ENCODE data around the gene KDF1. TPM values are rescaled to one million over a fixed set of nuclear protein-coding genes. Genes with fewer than 3 reads are reported as not detected.

Gene KDF1, protein sequence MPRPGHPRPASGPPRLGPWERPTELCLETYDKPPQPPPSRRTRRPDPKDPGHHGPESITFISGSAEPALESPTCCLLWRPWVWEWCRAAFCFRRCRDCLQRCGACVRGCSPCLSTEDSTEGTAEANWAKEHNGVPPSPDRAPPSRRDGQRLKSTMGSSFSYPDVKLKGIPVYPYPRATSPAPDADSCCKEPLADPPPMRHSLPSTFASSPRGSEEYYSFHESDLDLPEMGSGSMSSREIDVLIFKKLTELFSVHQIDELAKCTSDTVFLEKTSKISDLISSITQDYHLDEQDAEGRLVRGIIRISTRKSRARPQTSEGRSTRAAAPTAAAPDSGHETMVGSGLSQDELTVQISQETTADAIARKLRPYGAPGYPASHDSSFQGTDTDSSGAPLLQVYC
- not detected in 2 replicates for total RNA-seq (2014; rRNA removed; shearing (Covaris generic); ENCODE audit: low replicate concordance)

DNA sequence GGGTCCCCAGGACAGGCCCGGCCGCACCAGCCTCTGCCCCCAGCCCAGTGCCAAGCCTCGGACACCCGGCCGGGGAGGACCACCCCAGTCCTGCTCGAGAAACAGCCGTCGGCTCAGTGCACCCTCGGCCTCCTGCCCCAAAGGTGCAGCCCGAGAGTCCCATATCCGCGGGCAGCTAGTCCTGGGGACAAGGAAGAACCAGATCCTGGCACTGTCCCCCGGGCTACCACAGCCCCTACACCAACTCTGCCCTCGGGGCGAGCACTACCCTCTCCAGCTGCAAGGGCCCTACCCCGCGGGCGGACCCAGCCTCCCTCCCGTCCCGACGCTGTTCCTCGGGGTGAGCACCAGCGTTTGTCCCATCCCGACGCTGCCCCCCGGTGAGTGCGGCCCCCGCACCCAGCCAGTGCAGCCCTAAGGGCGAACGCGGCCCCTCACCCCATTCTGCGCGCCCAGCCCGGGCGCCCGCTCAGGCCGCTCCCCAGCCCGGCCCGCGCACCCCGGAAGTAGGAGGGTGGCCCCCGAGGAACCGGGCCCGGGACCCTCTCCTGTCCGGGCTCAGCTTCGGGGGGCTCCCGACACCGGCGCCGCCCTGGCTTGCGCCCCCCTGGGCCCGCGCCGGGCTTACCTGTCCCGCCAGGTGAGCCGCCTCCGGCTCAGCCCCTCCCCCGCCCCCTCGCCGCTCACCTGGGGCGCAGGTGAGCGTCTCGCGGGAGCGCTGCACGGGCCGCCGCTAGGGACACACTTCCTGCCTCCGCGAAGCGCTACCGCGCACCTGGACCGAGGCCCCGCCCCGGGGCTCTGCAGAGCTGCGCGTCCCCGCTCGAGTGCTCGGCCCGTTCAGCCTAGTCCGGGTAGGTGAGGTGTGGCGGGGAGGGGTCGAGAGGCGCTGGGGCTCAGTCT is at the start of gene KDF1:
Gene KDF1 (minus strand): TSS at position 747 of the 903 bp plus-strand sequence. CDS start 8,088 bp downstream, outside the sequence.
- H3K36me3 ChIP-seq = no peaks in the 10 kb centered on the region
- no peak for DNase-seq
- H3K27me3 ChIP-seq = no peaks in the 10 kb centered on the region
- H3K4me3 ChIP-seq = no peak within 1 kb of the TSS
- H3K9me3 ChIP-seq = no peaks in the 10 kb centered on the region

DNA sequence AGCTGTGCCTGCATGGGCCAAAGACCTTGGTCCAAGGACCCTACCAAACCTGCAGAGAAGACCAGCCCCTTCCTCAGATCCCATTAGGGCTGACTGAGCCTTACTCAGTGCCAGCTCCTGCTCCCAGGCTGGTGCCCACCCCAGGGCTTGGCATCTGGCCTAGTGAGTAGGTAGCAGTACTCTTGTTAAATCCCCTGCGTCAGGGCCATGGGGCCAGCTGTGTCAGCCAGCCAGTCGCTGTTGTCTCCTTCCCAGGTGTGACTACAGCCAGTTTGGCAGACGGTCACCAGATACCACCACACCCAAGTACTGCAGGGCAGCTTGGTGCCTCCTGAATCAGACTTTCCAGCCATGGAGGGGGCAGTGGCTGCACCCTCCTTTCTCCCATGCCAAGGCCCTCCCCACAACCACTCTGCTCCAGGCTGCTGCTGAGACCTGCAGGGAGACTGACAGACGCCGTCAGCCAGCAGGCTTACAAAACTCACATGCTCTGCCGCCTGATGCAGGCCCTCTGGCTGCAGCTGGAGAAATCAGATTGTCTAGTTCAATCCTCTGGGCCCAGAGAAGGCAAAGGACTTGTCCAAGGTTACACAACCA is 49.4 kb upstream of the KDF1 start:
- H3K9me3 ChIP-seq = no peaks in the 10 kb centered on the region
- peak; percentile 53 for DNase-seq
- H3K27me3 ChIP-seq = no peaks in the 10 kb centered on the region
- no peaks in the 10 kb centered on the region for H3K36me3 ChIP-seq
- no peak overlapping the region for H3K4me3 ChIP-seq

DNA sequence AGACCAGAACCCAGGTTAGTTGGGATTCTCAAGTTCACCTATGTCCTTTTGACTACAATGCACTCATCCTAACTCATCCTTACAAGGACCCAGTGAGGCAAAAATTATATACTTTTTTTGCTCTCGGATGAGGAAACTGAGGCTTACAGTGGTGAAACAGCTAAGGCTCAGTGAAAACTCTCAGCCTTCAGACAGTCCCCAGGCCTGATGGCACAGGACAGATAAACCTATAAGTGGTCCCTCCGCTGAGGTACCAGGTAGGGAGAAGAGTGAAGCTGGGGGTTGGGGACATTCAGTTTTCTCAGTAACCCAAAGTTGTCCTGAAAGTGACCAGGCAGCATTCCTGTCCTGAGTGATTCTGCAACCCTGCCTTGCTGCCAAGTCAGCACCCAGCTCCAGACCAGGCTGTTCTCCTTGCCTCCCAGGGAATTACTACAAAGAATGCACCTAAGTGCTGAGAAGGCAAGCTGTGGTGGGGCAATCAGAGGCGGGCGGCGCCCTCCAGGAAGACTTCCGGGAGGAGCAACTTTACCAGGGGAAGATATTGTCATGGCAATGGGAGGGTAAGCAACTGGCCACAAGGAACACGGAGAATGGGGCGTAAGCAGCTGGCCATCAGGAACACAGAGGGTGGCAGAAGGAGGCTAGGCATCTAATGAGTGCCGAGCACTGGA is 47.8 kb upstream of the KDF1 start:
- no peak overlapping the region for H3K4me3 ChIP-seq
- H3K27me3 ChIP-seq = no peaks in the 10 kb centered on the region
- H3K36me3 ChIP-seq = no peaks in the 10 kb centered on the region
- DNase-seq = no peak
- H3K9me3 ChIP-seq = no peaks in the 10 kb centered on the region

DNA sequence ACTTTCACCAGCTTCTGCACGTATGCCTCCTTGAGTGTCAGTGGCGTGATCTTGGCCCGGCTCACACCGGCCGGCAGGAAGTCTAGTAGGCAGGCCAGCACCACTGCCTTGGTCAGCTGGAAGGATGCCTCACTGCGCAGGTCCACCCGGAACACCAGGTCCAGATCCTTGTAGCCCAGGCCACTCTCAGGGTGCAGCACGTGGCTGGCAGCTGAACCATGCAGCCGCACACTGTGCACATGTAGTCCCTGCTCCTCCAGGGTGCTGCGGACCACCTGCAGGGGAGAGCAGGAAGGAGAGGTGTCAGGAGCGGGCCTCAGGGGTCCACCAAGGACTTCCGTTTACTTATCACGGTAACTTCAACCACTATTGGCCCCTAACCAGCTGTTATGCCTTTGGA is 46.4 kb upstream of the KDF1 start:
- Histone ChIP-seq H3K36me3 (no peaks in the 10 kb centered on the region), H3K4me3 (no peak overlapping the region), H3K9me3 (no peaks in the 10 kb centered on the region), H3K27me3 (no peaks in the 10 kb centered on the region)
- no peak for DNase-seq

DNA sequence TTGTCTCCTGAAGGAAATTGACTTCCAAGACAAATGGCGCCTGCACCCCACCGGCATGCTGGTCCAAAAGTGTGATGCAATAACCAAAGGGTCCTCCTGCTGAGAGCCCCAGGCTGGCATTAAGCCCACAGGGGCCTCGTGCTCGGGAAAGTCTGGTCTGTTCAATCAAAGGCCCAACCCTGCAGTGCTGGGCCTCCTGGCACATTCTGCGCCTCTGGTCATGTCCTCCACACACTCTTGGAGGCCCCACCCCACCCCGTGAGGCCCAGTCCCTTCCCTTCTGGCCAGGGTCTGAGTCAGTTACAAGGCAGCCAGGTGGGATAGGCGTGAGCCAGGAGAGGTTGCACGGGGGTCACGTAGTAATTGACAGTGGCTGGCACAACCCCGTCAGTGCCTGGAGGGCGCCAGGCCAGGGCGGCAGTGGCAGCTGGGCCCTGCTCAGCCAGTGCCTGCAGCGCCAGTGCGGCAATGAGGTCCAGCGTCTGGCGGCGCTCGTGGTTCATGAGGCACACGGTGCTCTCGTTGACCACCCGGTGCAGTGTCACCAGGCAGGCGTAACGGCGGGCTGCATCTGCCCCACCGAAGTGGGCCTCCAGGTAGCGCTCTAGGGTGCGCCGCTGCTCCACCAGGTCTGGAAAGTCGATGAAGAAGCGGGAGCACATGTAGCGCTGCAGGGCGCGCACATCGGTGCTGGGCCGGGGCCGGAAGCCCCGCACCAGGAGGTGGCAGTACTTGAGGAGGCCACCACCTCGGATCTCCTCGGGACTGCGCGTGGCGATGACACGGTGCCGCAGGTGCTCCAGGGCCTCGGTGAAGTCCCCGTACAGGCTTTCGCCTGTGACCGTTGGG is 45.6 kb upstream of the KDF1 start:
- Histone ChIP-seq H3K27me3 (no peaks in the 10 kb centered on the region), H3K4me3 (no peak overlapping the region), H3K9me3 (no peaks in the 10 kb centered on the region), H3K36me3 (no peaks in the 10 kb centered on the region)
- DNase-seq = peak; percentile 42

DNA sequence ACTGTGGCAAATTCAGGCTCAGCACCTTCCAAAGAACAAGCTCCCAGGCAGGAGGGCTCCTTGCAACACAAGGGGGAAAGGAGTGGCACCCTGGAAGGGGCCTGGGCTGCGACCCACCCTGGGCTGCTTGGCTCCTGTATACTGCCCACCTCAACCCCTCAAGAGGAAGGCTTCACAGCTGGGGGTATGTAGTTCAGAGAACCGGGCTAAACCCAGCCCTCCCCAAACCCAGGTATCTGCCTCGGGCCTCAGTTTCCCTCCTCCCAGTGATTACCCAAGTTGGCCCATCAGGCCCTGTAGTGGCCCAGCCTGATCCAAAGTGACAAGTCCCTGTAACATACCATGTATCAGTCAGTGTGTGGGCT is 44.9 kb upstream of the KDF1 start:
- no peak for DNase-seq
- Histone ChIP-seq H3K4me3 (no peak overlapping the region), H3K27me3 (no peaks in the 10 kb centered on the region), H3K36me3 (no peaks in the 10 kb centered on the region), H3K9me3 (no peaks in the 10 kb centered on the region)

DNA sequence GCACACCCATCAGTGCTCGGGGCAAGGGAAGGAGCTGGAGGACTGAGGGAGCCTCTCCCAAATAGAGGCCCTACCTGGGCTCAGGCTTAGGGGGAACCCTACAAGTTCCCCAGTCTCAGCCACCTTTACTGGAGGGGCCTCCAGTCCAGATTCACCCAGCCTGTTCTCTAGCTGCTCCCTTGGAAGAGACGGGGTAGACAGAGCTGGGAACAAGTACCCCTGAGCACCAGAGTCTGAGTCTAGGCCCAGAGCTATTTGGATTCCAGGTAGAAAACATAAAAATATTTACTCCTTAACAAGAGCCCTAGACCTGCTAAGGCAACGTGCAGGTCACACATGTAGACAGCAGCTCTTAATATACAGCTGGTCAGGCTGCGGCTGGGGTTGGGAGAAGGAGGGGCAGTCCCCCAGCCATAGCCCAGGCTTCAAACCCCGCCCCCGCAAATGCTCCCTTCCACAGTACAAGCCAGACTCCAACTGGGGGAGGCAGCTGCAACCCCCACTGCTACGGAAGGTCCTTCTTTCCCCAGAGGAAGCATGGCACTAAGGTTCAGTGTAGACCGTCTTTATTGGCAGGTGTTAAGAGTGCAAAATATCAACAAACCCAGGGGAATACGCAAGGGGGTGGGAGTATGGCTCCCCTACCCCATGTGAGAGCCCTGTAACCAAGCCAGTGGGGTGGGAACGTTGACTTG is 44.4 kb upstream of the KDF1 start:
- no peaks in the 10 kb centered on the region for H3K36me3 ChIP-seq
- no peak overlapping the region for H3K4me3 ChIP-seq
- H3K9me3 ChIP-seq = no peaks in the 10 kb centered on the region
- H3K27me3 ChIP-seq = no peaks in the 10 kb centered on the region
- DNase-seq = no peak

DNA sequence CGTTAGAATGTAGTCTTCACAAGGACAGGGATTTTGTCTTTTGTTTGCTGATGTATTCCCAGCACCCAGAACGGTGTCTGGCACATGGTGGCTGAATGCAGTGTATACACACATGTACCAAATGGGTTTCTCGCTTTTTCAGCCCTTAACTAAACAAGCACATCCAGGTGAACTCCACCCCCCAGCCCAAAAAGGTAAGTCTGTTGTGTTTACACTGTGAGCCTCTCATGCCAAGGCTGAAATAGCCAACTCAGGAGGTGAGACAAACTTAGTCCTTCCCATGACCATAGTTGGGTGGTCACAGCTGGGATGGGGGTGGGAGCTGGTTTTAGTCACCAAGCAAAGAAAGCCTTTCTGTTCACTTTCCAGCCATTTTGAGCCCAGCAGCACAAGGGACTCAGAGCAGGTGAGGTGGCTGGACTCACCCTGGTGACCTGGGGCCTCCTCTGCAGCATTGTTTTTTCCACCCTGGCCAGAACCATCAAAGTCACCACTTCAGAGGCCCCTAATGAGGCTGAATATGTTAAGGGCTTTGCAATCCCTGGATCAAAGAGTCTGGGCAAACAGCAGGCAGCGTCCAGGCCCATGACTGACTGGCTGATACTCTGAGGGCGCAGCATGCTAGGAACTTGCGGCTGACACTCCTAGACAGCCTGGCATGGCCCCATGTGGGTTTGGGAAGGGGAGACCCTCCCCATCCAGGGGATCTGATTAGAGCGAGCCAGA is 43.6 kb upstream of the KDF1 start:
- no peaks in the 10 kb centered on the region for H3K9me3 ChIP-seq
- no peak overlapping the region for H3K4me3 ChIP-seq
- H3K27me3 ChIP-seq = no peaks in the 10 kb centered on the region
- H3K36me3 ChIP-seq = no peaks in the 10 kb centered on the region
- DNase-seq = no peak

DNA sequence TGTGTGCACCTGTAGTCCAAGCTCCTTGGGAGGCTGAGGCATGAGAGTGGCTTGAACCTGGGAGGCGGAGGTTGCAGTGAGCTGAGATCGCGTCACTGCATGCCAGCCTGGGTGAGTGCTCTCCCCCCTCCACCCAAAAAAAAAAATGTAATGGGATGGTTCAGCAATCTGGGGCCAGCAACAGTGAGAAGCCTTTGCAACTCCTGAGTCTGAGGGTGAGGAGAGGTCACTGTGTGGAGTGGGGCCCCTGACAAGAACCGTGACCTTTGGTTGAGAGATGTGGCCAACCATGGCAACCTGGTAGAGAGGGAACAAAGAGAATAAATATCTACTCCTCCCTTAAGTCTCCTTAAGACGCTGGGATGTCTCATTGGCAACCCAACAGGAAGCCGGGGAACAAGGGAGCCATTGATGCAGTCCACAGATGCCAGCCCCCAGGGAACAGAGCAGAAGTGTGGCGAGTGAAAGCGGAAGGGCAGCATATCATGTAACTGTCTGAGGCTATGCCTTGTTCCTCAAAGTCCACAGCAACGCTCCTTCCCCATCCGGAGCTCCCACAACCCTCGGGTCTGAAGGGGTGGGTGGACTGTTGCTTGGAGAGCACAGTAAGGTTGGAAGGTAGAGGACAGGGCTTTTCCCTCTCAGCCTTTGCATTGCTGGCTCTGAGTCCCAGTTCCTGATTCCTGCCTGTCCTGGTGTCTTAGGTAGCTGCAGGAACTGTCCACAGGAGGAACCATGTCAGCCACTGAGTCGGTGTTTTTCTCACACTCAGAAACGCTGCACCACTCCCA is 41.5 kb upstream of the KDF1 start:
- no peak for DNase-seq
- H3K27me3 ChIP-seq = no peaks in the 10 kb centered on the region
- no peak overlapping the region for H3K4me3 ChIP-seq
- H3K36me3 ChIP-seq = no peaks in the 10 kb centered on the region
- H3K9me3 ChIP-seq = no peaks in the 10 kb centered on the region

DNA sequence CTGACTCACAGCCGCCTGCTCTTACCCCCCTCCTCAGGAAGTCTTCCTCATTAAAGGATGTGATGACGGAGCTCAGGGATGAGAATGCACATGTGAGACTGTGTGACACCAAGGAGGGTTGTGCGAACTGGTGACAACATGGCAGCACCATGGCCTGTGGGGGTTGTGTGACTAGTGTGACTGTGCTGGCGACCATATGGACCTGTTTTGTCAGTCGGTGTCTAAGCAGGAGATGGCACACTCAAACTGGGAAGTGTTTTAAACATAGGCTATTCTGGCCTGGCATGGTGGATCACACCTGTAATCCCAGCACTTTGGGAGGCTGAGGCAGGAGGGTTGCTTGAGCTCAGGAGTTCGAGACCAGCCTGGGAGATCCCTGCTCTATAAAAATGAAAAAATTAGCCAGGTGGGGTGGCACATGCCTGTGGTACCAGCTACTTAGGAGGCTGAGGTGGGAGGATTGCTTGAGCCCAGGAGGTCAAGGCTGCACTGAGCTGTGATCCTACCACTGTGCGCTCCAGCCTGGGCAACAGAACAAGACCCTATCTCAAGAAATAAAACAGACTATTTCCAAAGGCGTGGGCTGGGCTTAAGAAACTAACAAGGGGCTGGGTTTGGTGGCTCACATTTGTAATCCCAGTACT is 40.7 kb upstream of the KDF1 start:
- DNase-seq = no peak
- no peaks in the 10 kb centered on the region for H3K27me3 ChIP-seq

DNA sequence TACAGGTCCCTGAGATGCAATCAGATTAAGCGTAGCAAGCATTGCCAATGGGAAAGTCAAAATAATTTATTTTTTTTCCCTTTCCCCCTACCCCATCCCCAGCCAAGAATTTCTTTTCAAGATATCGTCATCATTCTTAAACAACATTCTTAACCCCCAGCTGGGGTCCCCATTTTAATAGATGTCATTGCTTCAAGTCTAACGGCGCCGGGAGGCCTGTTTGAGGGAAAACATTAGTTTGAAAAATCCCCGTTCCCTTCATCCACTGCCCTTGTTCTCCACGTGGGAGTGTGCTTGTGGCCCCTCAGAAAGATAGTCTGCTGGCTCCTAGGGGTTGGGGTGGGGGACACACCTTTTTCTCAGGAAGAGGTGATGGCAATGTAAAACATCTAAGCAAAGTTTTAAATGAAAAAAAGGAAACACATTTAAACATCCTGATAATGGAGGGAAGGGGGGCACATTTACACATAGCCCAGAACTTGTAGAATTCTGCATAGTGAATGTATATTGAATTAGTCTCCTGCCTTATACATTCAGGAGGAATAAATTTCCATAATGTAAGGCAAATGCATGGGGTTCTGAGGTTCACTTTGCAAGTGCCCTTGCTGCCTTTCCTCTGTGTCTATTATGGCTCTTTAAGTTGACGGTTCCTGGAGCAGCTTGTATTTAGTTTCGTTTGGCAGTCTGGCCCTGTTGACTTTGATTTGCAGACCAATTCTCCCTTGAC is 40.0 kb upstream of the KDF1 start:
- no peaks in the 10 kb centered on the region for H3K9me3 ChIP-seq
- DNase-seq = no peak
- no peaks in the 10 kb centered on the region for H3K36me3 ChIP-seq
- no peaks in the 10 kb centered on the region for H3K27me3 ChIP-seq
- H3K4me3 ChIP-seq = no peak overlapping the region

More for the DNA sequence above, 40.7 kb upstream of the KDF1 start:
- Histone ChIP-seq H3K4me3 (no peak overlapping the region), H3K9me3 (no peaks in the 10 kb centered on the region), H3K36me3 (no peaks in the 10 kb centered on the region)

DNA sequence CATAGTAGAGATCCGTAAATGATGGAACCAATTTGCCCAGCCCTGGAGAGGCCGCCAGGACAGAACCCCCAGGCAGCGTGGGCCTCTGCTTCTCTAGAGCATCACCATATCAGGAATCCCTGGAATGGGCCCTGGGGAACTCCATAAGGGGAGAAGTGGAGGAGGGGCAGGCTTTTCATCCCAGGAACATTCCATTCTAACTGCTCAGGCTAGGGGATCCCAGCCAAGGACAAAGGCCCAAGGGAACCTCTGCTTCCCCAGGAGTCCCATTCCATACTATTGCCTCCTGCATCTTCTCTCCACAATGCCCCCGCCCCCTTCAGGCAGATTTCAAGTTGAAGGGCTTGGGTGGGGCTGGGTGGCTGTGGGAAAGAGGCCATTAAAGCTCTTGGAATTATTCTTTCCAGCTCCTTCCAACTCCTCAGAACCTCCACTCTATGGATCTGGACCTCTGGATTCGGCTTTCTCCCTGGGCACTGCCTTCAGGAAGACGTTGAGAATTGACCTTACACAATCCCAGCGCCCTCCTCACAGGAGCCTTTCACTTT is 39.2 kb upstream of the KDF1 start:
- H3K4me3 ChIP-seq = no peak overlapping the region
- DNase-seq = peak; percentile 87
- no peaks in the 10 kb centered on the region for H3K9me3 ChIP-seq

More for the DNA sequence above, 39.2 kb upstream of the KDF1 start:
- Histone ChIP-seq H3K27me3 (no peaks in the 10 kb centered on the region), H3K36me3 (no peaks in the 10 kb centered on the region)
